HepG2 (cell line): ENCODE measurements around the gene SECTM1. TPM values are rescaled to one million over a fixed set of nuclear protein-coding genes. Genes with fewer than 3 reads are reported as not detected.

ENCODE experiments used
- FLYWCH1 ChIP-seq: sonication (generic); formaldehyde crosslinking; IDR thresholded peaks from 2 replicates; pipeline ENCODE4 v1.8.1; 2023; ENCODE audit warnings: mild to moderate bottlenecking, missing genetic modification reagents
- IKZF1 ChIP-seq: fragments of 450-650 bp; IDR thresholded peaks from 2 replicates; pipeline ENCODE4 v1.7.1; 2016
- MEIS1 ChIP-seq: sonication (generic); formaldehyde crosslinking; IDR thresholded peaks from 2 replicates; pipeline ENCODE4 v1.9.0; 2021; ENCODE audit warnings: mild to moderate bottlenecking, missing genetic modification reagents, moderate library complexity, borderline replicate concordance
- MTA1 ChIP-seq: sonication (generic); formaldehyde crosslinking; IDR thresholded peaks from 2 replicates; pipeline ENCODE4 v1.4.0; 2020; ENCODE audit warnings: missing genetic modification reagents, mild to moderate bottlenecking, borderline replicate concordance
- NR2F1 ChIP-seq, 2 experiments: fragments of 450-650 bp in 1 of 2; formaldehyde crosslinking in 1 of 2; IDR thresholded peaks; 2 replicates each; pipeline versions ENCODE4 v1.5.0 to v1.6.1; 2016 to 2020; ENCODE audit warnings: mild to moderate bottlenecking in 1 of 2, missing compliant biosample characterization in 1 of 2, missing genetic modification reagents in 1 of 2, moderate library complexity in 1 of 2
- SP1 ChIP-seq, 2 experiments: fragments of 450-650 bp in 1 of 2; sonication (generic) in 1 of 2; formaldehyde crosslinking in 1 of 2; IDR thresholded peaks; 2 replicates each; pipeline versions ENCODE4 v1.4.0 to v1.6.1; 2016 to 2020; ENCODE audit warnings: missing genetic modification reagents in 1 of 2
- SRSF4 ChIP-seq: fragments of 200-400 bp; formaldehyde crosslinking; IDR thresholded peaks from one replicate; pipeline ENCODE4 v1.6.1; 2018; ENCODE audit warnings: mild to moderate bottlenecking, low read depth, low read length, moderate library complexity; ENCODE audit not compliant: poor library complexity, severe bottlenecking
- ZBTB21 ChIP-seq: sonication (generic); formaldehyde crosslinking; IDR thresholded peaks from 2 replicates; pipeline ENCODE4 v1.4.0; 2020; ENCODE audit warnings: missing genetic modification reagents
- ZFP41 ChIP-seq: sonication (generic); formaldehyde crosslinking; IDR thresholded peaks from 2 replicates; pipeline ENCODE4 v1.4.0; 2020; ENCODE audit warnings: mild to moderate bottlenecking, missing genetic modification reagents, borderline replicate concordance
- ZNF326 ChIP-seq: sonication (generic); formaldehyde crosslinking; IDR thresholded peaks from 2 replicates; pipeline ENCODE4 v1.4.0; 2020; ENCODE audit warnings: missing genetic modification reagents, borderline replicate concordance
- ZNF589 ChIP-seq: sonication (generic); formaldehyde crosslinking; conservative IDR thresholded peaks from 2 replicates; pipeline ENCODE4 v1.8.0; 2022; ENCODE audit warnings: mild to moderate bottlenecking, moderate library complexity, missing genetic modification reagents
- polyA plus RNA-seq, 8 experiments: library from polyadenylated mRNA; depleted of rRNA in 3 of 8; stranded (reverse) in 7 of 8; unstranded in 1 of 8; fragments of >200 nt; fragmentation: Illumina TruSeq in 4 of 8; extraction: Trizol in 4 of 8; gene quantifications; 2 replicates each; pipeline versions ENCODE4 v1.2.1 to v1.2.3, GENCODE V29; 2011 to 2016; ENCODE audit warnings: low read depth in 4 of 8, missing spikeins in 1 of 8, mixed read lengths in 1 of 8; ENCODE audit not compliant: insufficient read depth in 1 of 8
- total RNA-seq, 5 experiments: library from RNA; depleted of rRNA; stranded (reverse); fragments of >200 nt; fragmentation: Illumina TruSeq; extraction: Trizol; gene quantifications; 2 replicates each; pipeline ENCODE4 v1.2.3, GENCODE V29; 2016; ENCODE audit warnings: low read depth in 1 of 5
- TF ChIP-seq, protein P1 (sequence below): sonication (generic); formaldehyde crosslinking; IDR thresholded peaks from 2 replicates; pipeline ENCODE4 v1.8.0; 2022; ENCODE audit warnings: missing genetic modification reagents, mild to moderate bottlenecking, moderate library complexity, borderline replicate concordance
- TF ChIP-seq, protein P2 (sequence below): sonication (generic); formaldehyde crosslinking; IDR thresholded peaks from 2 replicates; pipeline ENCODE4 v1.4.0; 2020; ENCODE audit warnings: missing genetic modification reagents, low read depth, mild to moderate bottlenecking, borderline replicate concordance
- TF ChIP-seq, protein P3 (sequence below): sonication (generic); formaldehyde crosslinking; IDR thresholded peaks from 2 replicates; pipeline ENCODE4 v1.9.0; 2021; ENCODE audit warnings: missing genetic modification reagents, mild to moderate bottlenecking, borderline replicate concordance
- TF ChIP-seq, protein P4 (sequence below): sonication (generic); formaldehyde crosslinking; IDR thresholded peaks from 2 replicates; pipeline ENCODE4 v1.4.0; 2020; ENCODE audit warnings: missing genetic modification reagents
- TF ChIP-seq, protein P5 (sequence below): fragments of 450-650 bp; IDR thresholded peaks from 2 replicates; pipeline ENCODE4 v1.6.1; 2016

Gene SECTM1
- total and polyA plus RNA-seq, 2 of the 13 experiments (the other 11 are each of a cell fraction or from before 2014, with no cell fraction given), result 3.5 to 5.3 TPM

DNA sequence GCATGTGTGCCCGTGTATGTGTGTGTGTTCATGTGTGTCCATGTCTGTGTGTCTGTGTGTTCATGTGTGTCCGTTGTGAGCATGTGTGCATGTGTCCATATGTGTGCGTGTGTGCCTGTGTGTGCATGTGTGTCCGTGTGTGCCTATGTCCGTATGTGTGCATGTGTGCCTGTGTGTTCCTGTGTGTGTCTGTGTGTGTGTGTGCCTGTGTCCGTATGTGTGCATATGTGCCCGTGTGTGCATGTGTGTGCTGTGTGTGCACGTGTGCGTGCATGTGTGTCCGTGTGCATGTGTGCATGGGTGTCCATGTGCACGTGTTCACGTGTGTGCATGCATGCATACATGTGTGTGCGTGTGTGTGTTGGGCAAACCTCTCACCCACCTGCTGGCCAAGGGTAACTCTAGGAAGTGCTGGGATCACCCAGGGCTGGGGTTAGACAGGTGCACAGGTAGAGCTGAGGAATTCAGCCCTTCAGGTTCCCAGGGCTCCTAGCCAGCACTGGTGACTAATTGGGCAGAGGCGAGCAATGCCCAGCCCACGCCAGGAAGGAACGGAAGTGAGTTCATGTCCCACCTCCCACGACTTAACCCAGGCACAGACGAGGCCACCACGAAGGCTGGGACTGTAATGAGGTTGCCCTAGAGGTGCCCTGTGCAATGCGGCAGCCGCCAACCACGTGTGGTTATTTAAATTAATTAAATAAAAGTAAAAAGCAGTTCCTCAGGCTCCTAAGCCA, 51.9 kb downstream of the SECTM1 start (continued):
- TF ChIP-seq, protein P1, sequence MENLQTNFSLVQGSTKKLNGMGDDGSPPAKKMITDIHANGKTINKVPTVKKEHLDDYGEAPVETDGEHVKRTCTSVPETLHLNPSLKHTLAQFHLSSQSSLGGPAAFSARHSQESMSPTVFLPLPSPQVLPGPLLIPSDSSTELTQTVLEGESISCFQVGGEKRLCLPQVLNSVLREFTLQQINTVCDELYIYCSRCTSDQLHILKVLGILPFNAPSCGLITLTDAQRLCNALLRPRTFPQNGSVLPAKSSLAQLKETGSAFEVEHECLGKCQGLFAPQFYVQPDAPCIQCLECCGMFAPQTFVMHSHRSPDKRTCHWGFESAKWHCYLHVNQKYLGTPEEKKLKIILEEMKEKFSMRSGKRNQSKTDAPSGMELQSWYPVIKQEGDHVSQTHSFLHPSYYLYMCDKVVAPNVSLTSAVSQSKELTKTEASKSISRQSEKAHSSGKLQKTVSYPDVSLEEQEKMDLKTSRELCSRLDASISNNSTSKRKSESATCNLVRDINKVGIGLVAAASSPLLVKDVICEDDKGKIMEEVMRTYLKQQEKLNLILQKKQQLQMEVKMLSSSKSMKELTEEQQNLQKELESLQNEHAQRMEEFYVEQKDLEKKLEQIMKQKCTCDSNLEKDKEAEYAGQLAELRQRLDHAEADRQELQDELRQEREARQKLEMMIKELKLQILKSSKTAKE (CRISPR knock-in tag), result peak; percentile 27; the same call in 1 of the 2 replicates
- TF ChIP-seq ZFP41 (CRISPR knock-in tag) (no peak), MEIS1 (no peak), ZBTB21 (no peak), IKZF1 (peak; percentile 70; the same call in 1 of the 2 replicates), ZNF589 (CRISPR knock-in tag) (0 out of 2 replicates have a peak, but pooled peaks have one; percentile 47), FLYWCH1 (CRISPR knock-in tag) (no peak), SRSF4 (no peak), SP1 (IDR thresholded peaks at IDR 0.05) (peak; percentile 59; the same call in 1 of the 2 replicates), SP1 (CRISPR knock-in tag; IDR thresholded peaks at IDR 0.05) (no peak), MTA1 (CRISPR knock-in tag) (no peak), NR2F1 (CRISPR knock-in tag; IDR thresholded peaks at IDR 0.05) (no peak), ZNF326 (CRISPR knock-in tag) (no peak)
- TF ChIP-seq, protein P2, sequence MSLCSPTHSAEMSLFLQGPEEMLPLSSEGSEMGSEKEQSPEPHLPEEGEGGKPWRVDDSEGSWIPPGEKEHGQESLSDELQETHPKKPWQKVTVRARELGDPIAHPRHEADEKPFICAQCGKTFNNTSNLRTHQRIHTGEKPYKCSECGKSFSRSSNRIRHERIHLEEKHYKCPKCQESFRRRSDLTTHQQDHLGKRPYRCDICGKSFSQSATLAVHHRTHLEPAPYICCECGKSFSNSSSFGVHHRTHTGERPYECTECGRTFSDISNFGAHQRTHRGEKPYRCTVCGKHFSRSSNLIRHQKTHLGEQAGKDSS, result no peak
- TF ChIP-seq, protein P3, sequence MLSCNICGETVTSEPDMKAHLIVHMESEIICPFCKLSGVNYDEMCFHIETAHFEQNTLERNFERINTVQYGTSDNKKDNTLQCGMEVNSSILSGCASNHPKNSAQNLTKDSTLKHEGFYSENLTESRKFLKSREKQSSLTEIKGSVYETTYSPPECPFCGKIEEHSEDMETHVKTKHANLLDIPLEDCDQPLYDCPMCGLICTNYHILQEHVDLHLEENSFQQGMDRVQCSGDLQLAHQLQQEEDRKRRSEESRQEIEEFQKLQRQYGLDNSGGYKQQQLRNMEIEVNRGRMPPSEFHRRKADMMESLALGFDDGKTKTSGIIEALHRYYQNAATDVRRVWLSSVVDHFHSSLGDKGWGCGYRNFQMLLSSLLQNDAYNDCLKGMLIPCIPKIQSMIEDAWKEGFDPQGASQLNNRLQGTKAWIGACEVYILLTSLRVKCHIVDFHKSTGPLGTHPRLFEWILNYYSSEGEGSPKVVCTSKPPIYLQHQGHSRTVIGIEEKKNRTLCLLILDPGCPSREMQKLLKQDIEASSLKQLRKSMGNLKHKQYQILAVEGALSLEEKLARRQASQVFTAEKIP (CRISPR knock-in tag), result no peak
- TF ChIP-seq, protein P4, sequence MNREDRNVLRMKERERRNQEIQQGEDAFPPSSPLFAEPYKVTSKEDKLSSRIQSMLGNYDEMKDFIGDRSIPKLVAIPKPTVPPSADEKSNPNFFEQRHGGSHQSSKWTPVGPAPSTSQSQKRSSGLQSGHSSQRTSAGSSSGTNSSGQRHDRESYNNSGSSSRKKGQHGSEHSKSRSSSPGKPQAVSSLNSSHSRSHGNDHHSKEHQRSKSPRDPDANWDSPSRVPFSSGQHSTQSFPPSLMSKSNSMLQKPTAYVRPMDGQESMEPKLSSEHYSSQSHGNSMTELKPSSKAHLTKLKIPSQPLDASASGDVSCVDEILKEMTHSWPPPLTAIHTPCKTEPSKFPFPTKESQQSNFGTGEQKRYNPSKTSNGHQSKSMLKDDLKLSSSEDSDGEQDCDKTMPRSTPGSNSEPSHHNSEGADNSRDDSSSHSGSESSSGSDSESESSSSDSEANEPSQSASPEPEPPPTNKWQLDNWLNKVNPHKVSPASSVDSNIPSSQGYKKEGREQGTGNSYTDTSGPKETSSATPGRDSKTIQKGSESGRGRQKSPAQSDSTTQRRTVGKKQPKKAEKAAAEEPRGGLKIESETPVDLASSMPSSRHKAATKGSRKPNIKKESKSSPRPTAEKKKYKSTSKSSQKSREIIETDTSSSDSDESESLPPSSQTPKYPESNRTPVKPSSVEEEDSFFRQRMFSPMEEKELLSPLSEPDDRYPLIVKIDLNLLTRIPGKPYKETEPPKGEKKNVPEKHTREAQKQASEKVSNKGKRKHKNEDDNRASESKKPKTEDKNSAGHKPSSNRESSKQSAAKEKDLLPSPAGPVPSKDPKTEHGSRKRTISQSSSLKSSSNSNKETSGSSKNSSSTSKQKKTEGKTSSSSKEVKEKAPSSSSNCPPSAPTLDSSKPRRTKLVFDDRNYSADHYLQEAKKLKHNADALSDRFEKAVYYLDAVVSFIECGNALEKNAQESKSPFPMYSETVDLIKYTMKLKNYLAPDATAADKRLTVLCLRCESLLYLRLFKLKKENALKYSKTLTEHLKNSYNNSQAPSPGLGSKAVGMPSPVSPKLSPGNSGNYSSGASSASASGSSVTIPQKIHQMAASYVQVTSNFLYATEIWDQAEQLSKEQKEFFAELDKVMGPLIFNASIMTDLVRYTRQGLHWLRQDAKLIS (CRISPR knock-in tag), result no peak
- TF ChIP-seq, protein P5, sequence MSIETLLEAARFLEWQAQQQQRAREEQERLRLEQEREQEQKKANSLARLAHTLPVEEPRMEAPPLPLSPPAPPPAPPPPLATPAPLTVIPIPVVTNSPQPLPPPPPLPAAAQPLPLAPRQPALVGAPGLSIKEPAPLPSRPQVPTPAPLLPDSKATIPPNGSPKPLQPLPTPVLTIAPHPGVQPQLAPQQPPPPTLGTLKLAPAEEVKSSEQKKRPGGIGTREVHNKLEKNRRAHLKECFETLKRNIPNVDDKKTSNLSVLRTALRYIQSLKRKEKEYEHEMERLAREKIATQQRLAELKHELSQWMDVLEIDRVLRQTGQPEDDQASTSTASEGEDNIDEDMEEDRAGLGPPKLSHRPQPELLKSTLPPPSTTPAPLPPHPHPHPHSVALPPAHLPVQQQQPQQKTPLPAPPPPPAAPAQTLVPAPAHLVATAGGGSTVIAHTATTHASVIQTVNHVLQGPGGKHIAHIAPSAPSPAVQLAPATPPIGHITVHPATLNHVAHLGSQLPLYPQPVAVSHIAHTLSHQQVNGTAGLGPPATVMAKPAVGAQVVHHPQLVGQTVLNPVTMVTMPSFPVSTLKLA, result peak; percentile 99
